GM23338 (cell line): ENCODE measurements around the gene RPN2.

ENCODE experiments used
- CREB1 ChIP-seq: fragments of 250-450 bp; sonication (Bioruptor Pico); IDR thresholded peaks from 2 replicates; pipeline ENCODE4 v1.5.0; 2020; ENCODE audit warnings: low read depth, mild to moderate bottlenecking, moderate library complexity
- EZH2 ChIP-seq: fragments of 200-600 bp; sonication (generic); IDR thresholded peaks from one replicate; pipeline ENCODE4 v1.8.0; 2017; ENCODE audit warnings: antibody characterized with exemption, mild to moderate bottlenecking, low read depth; ENCODE audit not compliant: unreplicated experiment
- EZH2phosphoT487 ChIP-seq: fragments of 200-600 bp; sonication (generic); IDR thresholded peaks from one replicate; pipeline ENCODE4 v1.8.1; 2018; ENCODE audit warnings: antibody characterized with exemption; ENCODE audit not compliant: unreplicated experiment
- JUNB ChIP-seq: IDR thresholded peaks from one replicate; pipeline ENCODE4 v1.6.1; 2016; ENCODE audit warnings: antibody characterized with exemption; ENCODE audit not compliant: unreplicated experiment
- NANOG ChIP-seq: IDR thresholded peaks from 2 replicates; pipeline ENCODE4 v1.6.1; 2016; ENCODE audit warnings: antibody characterized with exemption, borderline replicate concordance
- POLR2AphosphoS5 ChIP-seq: IDR thresholded peaks from 2 replicates; pipeline ENCODE4 v1.6.1; 2016; ENCODE audit warnings: antibody characterized with exemption, low read depth
- STAT1 ChIP-seq: IDR thresholded peaks from one replicate; pipeline ENCODE4 v1.6.1; 2016; ENCODE audit warnings: antibody characterized with exemption; ENCODE audit not compliant: unreplicated experiment
- TF ChIP-seq, protein P1 (sequence below), 2 experiments: fragments of 200-600 bp in 1 of 2; sonication (generic) in 1 of 2; conservative IDR thresholded peaks; 2 replicates each; pipeline versions ENCODE4 v1.5.1 to v1.6.1; 2016 to 2017; ENCODE audit warnings: antibody characterized with exemption in 2 of 2, low read depth in 2 of 2, mild to moderate bottlenecking in 2 of 2, moderate library complexity in 1 of 2
- TF ChIP-seq, protein P2 (sequence below): IDR thresholded peaks from 2 replicates; pipeline ENCODE4 v1.6.1; 2016; ENCODE audit warnings: antibody characterized with exemption
- TF ChIP-seq, protein P3 (sequence below): IDR thresholded peaks from one replicate; pipeline ENCODE4 v1.6.1; 2018; ENCODE audit warnings: antibody characterized with exemption; ENCODE audit not compliant: unreplicated experiment

- TF ChIP-seq POLR2AphosphoS5: no peak
- TF ChIP-seq, protein P1, sequence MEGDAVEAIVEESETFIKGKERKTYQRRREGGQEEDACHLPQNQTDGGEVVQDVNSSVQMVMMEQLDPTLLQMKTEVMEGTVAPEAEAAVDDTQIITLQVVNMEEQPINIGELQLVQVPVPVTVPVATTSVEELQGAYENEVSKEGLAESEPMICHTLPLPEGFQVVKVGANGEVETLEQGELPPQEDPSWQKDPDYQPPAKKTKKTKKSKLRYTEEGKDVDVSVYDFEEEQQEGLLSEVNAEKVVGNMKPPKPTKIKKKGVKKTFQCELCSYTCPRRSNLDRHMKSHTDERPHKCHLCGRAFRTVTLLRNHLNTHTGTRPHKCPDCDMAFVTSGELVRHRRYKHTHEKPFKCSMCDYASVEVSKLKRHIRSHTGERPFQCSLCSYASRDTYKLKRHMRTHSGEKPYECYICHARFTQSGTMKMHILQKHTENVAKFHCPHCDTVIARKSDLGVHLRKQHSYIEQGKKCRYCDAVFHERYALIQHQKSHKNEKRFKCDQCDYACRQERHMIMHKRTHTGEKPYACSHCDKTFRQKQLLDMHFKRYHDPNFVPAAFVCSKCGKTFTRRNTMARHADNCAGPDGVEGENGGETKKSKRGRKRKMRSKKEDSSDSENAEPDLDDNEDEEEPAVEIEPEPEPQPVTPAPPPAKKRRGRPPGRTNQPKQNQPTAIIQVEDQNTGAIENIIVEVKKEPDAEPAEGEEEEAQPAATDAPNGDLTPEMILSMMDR (conservative IDR thresholded peaks at IDR 0.05; ENCODE audit: low read depth in 2 of 2): no peak
- no peak for TF ChIP-seq JUNB
- TF ChIP-seq, protein P2, sequence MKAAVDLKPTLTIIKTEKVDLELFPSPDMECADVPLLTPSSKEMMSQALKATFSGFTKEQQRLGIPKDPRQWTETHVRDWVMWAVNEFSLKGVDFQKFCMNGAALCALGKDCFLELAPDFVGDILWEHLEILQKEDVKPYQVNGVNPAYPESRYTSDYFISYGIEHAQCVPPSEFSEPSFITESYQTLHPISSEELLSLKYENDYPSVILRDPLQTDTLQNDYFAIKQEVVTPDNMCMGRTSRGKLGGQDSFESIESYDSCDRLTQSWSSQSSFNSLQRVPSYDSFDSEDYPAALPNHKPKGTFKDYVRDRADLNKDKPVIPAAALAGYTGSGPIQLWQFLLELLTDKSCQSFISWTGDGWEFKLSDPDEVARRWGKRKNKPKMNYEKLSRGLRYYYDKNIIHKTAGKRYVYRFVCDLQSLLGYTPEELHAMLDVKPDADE: no peak
- TF ChIP-seq EZH2phosphoT487: no peak
- TF ChIP-seq EZH2: no peak
- TF ChIP-seq, protein P3, sequence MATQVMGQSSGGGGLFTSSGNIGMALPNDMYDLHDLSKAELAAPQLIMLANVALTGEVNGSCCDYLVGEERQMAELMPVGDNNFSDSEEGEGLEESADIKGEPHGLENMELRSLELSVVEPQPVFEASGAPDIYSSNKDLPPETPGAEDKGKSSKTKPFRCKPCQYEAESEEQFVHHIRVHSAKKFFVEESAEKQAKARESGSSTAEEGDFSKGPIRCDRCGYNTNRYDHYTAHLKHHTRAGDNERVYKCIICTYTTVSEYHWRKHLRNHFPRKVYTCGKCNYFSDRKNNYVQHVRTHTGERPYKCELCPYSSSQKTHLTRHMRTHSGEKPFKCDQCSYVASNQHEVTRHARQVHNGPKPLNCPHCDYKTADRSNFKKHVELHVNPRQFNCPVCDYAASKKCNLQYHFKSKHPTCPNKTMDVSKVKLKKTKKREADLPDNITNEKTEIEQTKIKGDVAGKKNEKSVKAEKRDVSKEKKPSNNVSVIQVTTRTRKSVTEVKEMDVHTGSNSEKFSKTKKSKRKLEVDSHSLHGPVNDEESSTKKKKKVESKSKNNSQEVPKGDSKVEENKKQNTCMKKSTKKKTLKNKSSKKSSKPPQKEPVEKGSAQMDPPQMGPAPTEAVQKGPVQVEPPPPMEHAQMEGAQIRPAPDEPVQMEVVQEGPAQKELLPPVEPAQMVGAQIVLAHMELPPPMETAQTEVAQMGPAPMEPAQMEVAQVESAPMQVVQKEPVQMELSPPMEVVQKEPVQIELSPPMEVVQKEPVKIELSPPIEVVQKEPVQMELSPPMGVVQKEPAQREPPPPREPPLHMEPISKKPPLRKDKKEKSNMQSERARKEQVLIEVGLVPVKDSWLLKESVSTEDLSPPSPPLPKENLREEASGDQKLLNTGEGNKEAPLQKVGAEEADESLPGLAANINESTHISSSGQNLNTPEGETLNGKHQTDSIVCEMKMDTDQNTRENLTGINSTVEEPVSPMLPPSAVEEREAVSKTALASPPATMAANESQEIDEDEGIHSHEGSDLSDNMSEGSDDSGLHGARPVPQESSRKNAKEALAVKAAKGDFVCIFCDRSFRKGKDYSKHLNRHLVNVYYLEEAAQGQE: no peak
- no peak for TF ChIP-seq STAT1
- no peak for TF ChIP-seq NANOG
- TF ChIP-seq CREB1 (CRISPR knock-in tag): no peak
Observed at GRCh38 chr20:37185686-37186085, 6.6 kb downstream of the RPN2 start.
